Panc1 (cell line): Measurements from ENCODE around the gene ATOH8.

ENCODE experiments used
- CTCF ChIP-seq: fragments of 450-650 bp; IDR thresholded peaks from 2 replicates; pipeline ENCODE4 v1.5.1; 2017; ENCODE audit warnings: mild to moderate bottlenecking
- POLR2AphosphoS5 ChIP-seq: IDR thresholded peaks from 2 replicates; pipeline ENCODE4 v1.6.1; 2012; ENCODE audit warnings: mild to moderate bottlenecking, low read depth, low read length, moderate library complexity

GRCh38 chr2:85711578-85712060 lies 42.2 kb upstream of the ATOH8 start:
- TF ChIP-seq CTCF (no peak), POLR2AphosphoS5 (no peak)
